G401 (cell line): ENCODE results near the gene IL1RAPL1. TPM values are rescaled to one million over a fixed set of nuclear protein-coding genes. Genes with fewer than 3 reads are reported as not detected.

Experiments used
- DNase-seq: peaks from one replicate; pipeline ENCODE4 v3.0.0-alpha.2; 2015; ENCODE audit warnings: low spot score
- in situ Hi-C: cut with HindIII; loops from 2 replicates; pipeline ENCODE4 v1.10.0; 2016; ENCODE audit warnings: low sequenced_read_pairs, mixed read lengths
- total RNA-seq: library from RNA; depleted of rRNA; stranded (reverse); fragments of >200 nt; shearing (Covaris generic); gene quantifications from 2 replicates; pipeline ENCODE4 v1.2.3, GENCODE V29; 2014

IL1RAPL1 gene
- total RNA-seq, 1 experiment from 2014 or later = not detected

GRCh38 chrX:29962061-29962460, 1374.8 kb downstream of the IL1RAPL1 start:
- in situ Hi-C loops = no loop called here
- DNase-seq = no peak

- in situ Hi-C loops = no loop called here
- DNase-seq = no peak
Observed at GRCh38 chrX:29965634-29966033, 1378.4 kb downstream of the IL1RAPL1 start.

GRCh38 chrX:29992083-29992482, 1404.8 kb downstream of the IL1RAPL1 start:
- no peak for DNase-seq
- in situ Hi-C loops = no loop called here

GRCh38 chrX:30005813-30006212, 1418.6 kb downstream of the IL1RAPL1 start:
- no peak for DNase-seq
- in situ Hi-C loops = no loop called here
